Gastrocnemius medialis (tissue), 4 donors: Measurements from ENCODE around the gene STXBP4. TPM values are rescaled to one million over a fixed set of nuclear protein-coding genes. Genes with fewer than 3 reads are reported as not detected.
"Not testable (repeated sequence)": the region's sequence is repeated elsewhere in the genome, so short reads cannot be mapped to it uniquely, and the experiment has no call there.

Source experiments
- ATAC-seq, 2 donors: fragments of 150-250 bp; one replicate each; pipeline ENCODE4 v1.9.1; 2016
- DNase-seq, 2 donors: peaks; one replicate each; pipeline ENCODE4 v3.0.0-alpha.2; 2019
- H3K27ac ChIP-seq, 4 donors: fragments of 200-600 bp; sonication (generic); 1 replicate in 1 of 4; 2 replicates in 3 of 4; pipeline ENCODE4 v1.5.1; 2016 to 2018; ENCODE audit warnings: mild to moderate bottlenecking in 2 of 4, moderate library complexity in 1 of 4
- H3K27me3 ChIP-seq, 3 donors: fragments of 200-600 bp; sonication (generic) in 2 of 3; 1 replicate in 1 of 3; 2 replicates in 2 of 3; pipeline versions ENCODE4 v1.5.1 to v1.6.0; 2016 to 2019; ENCODE audit warnings: mild to moderate bottlenecking in 1 of 3, moderate library complexity in 1 of 3
- H3K36me3 ChIP-seq, 2 donors: fragments of 200-600 bp; sonication (generic) in 1 of 2; one replicate each; pipeline ENCODE4 v1.5.1; 2017 to 2018
- H3K4me1 ChIP-seq, 2 donors: fragments of 200-600 bp; sonication (generic) in 1 of 2; one replicate each; pipeline ENCODE4 v1.5.1; 2016 to 2017; ENCODE audit warnings: mild to moderate bottlenecking in 2 of 2
- H3K4me3 ChIP-seq, 4 donors: fragments of 200-600 bp; sonication (generic) in 3 of 4; 1 replicate in 1 of 4; 2 replicates in 3 of 4; pipeline ENCODE4 v1.5.1; 2016 to 2019; ENCODE audit warnings: mild to moderate bottlenecking in 2 of 4
- H3K9me3 ChIP-seq, 3 donors: fragments of 200-600 bp; sonication (generic) in 2 of 3; 1 replicate in 1 of 3; 2 replicates in 2 of 3; pipeline ENCODE4 v1.5.1; 2016 to 2019
- POLR2A ChIP-seq, 2 donors: fragments of 450-650 bp; IDR thresholded peaks; one replicate each; pipeline ENCODE4 v1.6.1; 2017; ENCODE audit warnings: antibody characterized with exemption in 2 of 2, mild to moderate bottlenecking in 2 of 2, moderate library complexity in 2 of 2
- in situ Hi-C, 4 donors: fragments of 200-750 bp; cut with MboI; loops; one replicate each; pipeline versions ENCODE4 v1.15.0 to v1.8.0; 2017; ENCODE audit warnings: low sequenced_read_pairs in 4 of 4
- intact Hi-C: fragments of 100-400 bp; cut with DNase I; formaldehyde crosslinking; loops from one replicate; pipeline ENCODE4 v1.15.1; 2023; ENCODE audit warnings: low total_unique reads
- total RNA-seq, 4 donors: library from RNA; depleted of rRNA; stranded (reverse); fragments of >200 nt; gene quantifications; one replicate each; pipeline versions ENCODE4 v1.1.0 to v1.2.3, GENCODE V29; 2016
- TF ChIP-seq, protein P1 (sequence below), 5 experiments: fragments of 450-650 bp in 3 of 5; fragments of 200-600 bp in 2 of 5; sonication (generic) in 2 of 5; IDR thresholded peaks in 4 of 5; conservative IDR thresholded peaks in 1 of 5; 1 replicate in 4 of 5; 2 replicates in 1 of 5; pipeline ENCODE4 v1.5.1; 2016 to 2019; ENCODE audit warnings: antibody characterized with exemption in 5 of 5, mild to moderate bottlenecking in 3 of 5, moderate library complexity in 3 of 5

STXBP4 gene
- total RNA-seq, 4 donors from 2014 or later, result 1.4 to 20.7 (median 9.6) TPM

DNA sequence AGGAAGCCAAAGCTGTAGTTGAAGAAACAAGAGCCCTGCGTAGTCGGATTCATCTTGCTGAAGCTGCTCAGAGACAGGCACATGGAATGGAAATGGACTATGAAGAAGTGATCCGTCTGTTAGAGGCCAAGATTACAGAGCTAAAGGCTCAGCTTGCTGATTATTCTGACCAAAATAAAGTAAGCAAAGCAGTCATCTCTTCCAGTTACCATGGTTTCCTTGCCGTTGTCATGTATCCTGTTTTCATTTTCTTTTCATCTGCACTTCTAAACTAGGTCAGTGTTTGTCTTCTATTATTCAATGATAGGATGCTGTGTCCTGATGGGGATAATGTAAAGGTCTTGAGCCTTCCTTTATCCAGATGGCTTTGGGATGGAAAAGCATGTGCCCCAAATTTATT is 104.3 kb downstream of the STXBP4 start:
- Histone ChIP-seq H3K4me1 (no peaks in the 10 kb centered on the region), H3K27me3 (no peaks in the 10 kb centered on the region), H3K9me3 (no peaks in the 10 kb centered on the region), H3K27ac (no peak overlapping the region), H3K36me3 (no peaks in the 10 kb centered on the region), H3K4me3 (no peak overlapping the region)
- ATAC-seq (no peak), DNase-seq (no peak)
- TF ChIP-seq, protein P1, sequence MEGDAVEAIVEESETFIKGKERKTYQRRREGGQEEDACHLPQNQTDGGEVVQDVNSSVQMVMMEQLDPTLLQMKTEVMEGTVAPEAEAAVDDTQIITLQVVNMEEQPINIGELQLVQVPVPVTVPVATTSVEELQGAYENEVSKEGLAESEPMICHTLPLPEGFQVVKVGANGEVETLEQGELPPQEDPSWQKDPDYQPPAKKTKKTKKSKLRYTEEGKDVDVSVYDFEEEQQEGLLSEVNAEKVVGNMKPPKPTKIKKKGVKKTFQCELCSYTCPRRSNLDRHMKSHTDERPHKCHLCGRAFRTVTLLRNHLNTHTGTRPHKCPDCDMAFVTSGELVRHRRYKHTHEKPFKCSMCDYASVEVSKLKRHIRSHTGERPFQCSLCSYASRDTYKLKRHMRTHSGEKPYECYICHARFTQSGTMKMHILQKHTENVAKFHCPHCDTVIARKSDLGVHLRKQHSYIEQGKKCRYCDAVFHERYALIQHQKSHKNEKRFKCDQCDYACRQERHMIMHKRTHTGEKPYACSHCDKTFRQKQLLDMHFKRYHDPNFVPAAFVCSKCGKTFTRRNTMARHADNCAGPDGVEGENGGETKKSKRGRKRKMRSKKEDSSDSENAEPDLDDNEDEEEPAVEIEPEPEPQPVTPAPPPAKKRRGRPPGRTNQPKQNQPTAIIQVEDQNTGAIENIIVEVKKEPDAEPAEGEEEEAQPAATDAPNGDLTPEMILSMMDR (IDR thresholded peaks at IDR 0.05 in 4 of 5, conservative IDR thresholded peaks at IDR 0.05 in 1 of 5), result no peak
- no peak for TF ChIP-seq POLR2A (IDR thresholded peaks at IDR 0.05)
- intact Hi-C loops (no loop called here), in situ Hi-C loops (no loop called here)

DNA sequence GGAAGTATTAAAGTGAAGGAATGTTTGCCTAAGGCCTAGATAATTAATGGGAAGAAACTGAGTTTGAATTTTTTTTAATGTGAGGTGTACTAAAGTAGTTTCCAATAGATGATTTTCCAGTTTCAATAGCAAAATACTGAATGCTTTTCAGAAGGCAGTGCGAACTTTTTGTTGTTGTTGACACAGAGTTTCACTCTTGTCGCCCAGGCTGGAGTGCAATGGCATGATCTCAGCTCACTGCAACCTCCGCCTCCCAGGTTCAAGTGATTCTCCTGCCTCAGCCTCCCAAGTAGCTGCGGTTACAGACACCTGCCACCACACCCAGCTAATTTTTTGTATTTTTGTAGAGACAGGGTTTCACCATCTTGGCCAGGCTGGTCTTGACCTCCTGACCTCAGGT is 104.9 kb downstream of the STXBP4 start:
- H3K4me3 ChIP-seq, H3K27me3 ChIP-seq, H3K4me1 ChIP-seq, in situ Hi-C loops, ATAC-seq, H3K27ac ChIP-seq, intact Hi-C loops, H3K36me3 ChIP-seq, DNase-seq, H3K9me3 ChIP-seq: not testable (repeated sequence)

DNA sequence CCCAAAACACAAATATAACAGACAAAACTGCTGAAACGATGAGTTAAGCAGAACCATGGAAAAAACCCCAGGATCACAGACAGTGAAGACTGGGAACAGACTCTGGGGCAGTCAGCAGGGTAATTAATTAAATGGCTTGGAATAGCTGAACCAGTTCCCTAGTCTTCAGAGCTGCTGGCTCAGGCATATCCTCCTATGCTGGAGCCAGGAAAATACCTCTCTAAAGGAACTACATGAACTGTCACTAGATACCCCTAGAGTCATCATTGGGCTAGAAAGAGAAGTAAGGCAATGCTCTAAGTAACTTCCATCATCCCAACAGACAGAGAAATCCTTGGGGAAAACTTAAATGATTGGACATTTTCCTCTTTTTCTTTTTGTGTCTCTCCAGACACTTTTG is 113.0 kb downstream of the STXBP4 start:
- H3K27ac ChIP-seq, result no peak overlapping the region
- no peak for DNase-seq
- TF ChIP-seq POLR2A (IDR thresholded peaks at IDR 0.05), result no peak
- TF ChIP-seq, protein P1 (IDR thresholded peaks at IDR 0.05 in 4 of 5, conservative IDR thresholded peaks at IDR 0.05 in 1 of 5), result no peak
- in situ Hi-C loops (no loop called here), intact Hi-C loops (no loop called here)
- H3K9me3 ChIP-seq, result no peaks in the 10 kb centered on the region
- peaks cover 0 to 4% of the 10 kb centered on the region in 2 donors for H3K4me1 ChIP-seq
- no peak for ATAC-seq
- no peak overlapping the region for H3K4me3 ChIP-seq
- H3K27me3 ChIP-seq, result no peaks in the 10 kb centered on the region
- peaks cover 0 to 6% of the 10 kb centered on the region in 2 donors for H3K36me3 ChIP-seq

DNA sequence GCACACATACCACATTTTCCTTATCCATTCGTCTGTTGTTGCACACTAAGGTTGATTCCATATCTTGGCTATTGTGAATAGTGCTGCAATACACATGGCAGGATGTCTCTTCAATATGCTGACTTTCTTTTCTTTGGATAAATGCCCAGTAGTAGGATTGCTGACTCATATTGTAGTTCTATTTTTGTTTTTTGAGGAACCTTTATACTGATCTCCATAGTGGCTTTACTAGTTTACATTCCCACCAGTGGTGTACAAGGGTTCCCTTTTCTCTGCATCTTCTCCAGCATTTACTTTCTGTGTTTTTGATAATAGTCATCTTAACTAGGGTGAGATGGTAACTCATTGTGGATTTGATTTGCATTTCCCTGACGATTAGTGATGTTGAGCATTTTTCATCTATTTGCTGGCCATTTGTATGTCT is 118.1 kb downstream of the STXBP4 start:
- H3K36me3 ChIP-seq, result peaks cover 0 to 6% of the 10 kb centered on the region in 2 donors
- peak; percentile 63 to 78 for ATAC-seq
- intact Hi-C loops, result no loop called here

DNA sequence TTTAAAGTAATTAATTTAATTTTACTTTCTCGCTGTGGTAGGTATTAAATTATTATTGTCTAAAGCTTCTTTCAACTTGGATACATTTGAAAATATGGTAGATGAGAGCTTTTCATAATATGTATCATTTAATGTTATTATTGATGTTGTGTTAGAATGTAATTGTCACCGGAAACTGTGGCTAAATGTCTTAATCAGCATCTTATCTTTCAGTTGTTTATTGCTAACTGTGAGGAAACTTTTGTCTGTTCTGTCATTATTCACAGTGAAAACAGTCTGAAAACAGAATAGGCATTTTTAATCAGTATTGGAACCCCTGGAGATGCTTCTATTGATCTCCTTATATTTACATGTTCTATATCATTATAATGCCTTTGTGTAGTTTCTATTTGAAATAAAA is 120.7 kb downstream of the STXBP4 start:
- in situ Hi-C loops (no loop called here), intact Hi-C loops (no loop called here)
- peaks cover 0 to 9% of the 10 kb centered on the region in 2 donors for H3K4me1 ChIP-seq
- no peaks in the 10 kb centered on the region for H3K36me3 ChIP-seq
- no peak for ATAC-seq
- H3K9me3 ChIP-seq, result no peaks in the 10 kb centered on the region
- H3K27me3 ChIP-seq, result no peaks in the 10 kb centered on the region
- DNase-seq, result no peak
- H3K4me3 ChIP-seq, result no peak overlapping the region
- no peak overlapping the region for H3K27ac ChIP-seq
- no peak for TF ChIP-seq POLR2A (IDR thresholded peaks at IDR 0.05)
- TF ChIP-seq, protein P1 (IDR thresholded peaks at IDR 0.05 in 4 of 5, conservative IDR thresholded peaks at IDR 0.05 in 1 of 5), result no peak

More for the DNA sequence above, 118.1 kb downstream of the STXBP4 start:
- H3K4me3 ChIP-seq, result no peak overlapping the region
- no peak overlapping the region for H3K27ac ChIP-seq
- in situ Hi-C loops, result no loop called here
- TF ChIP-seq, protein P1 (IDR thresholded peaks at IDR 0.05 in 4 of 5, conservative IDR thresholded peaks at IDR 0.05 in 1 of 5), result no peak
- no peak for TF ChIP-seq POLR2A (IDR thresholded peaks at IDR 0.05)
- peaks cover 0 to 9% of the 10 kb centered on the region in 2 donors for H3K4me1 ChIP-seq
- no peaks in the 10 kb centered on the region for H3K9me3 ChIP-seq
- no peaks in the 10 kb centered on the region for H3K27me3 ChIP-seq
- no peak for DNase-seq
